Measurements from ENCODE around the gene AKAP12. TPM values are rescaled to one million over a fixed set of nuclear protein-coding genes. Genes with fewer than 3 reads are reported as not detected.

Gene AKAP12
- total and polyA plus RNA-seq, 2 donors (not counting 1 experiment from before 2014, with no cell fraction given) = 0.04 to 0.22 TPM

GRCh38 chr6:151325075-151326050 lies 85.6 kb downstream of the AKAP12 start:
- no peak for ATAC-seq (ENCODE audit: low read depth)

More at GRCh38 chr6:151325075-151326050, 85.6 kb downstream of the AKAP12 start:
- 14% methylated on average over 38 of the region's 46 CpGs for WGBS (ENCODE audit: insufficient coverage)
- Histone ChIP-seq H3K4me2 (replicated peaks; ENCODE audit: low read depth, low read length, poor library complexity, severe bottlenecking) (peak overlapping the region; percentile 85), H3K9me3 (ENCODE audit: control extremely low read depth in 1 of 3, control insufficient read depth in 2 of 3, insufficient read depth in 1 of 3, low read length in 2 of 3) (peaks cover 0 to 10% (median 0%) of the 10 kb centered on the region in 3 donors), H3K4me3 (ENCODE audit: control extremely low read depth in 1 of 5, extremely low read depth in 1 of 5, insufficient read depth in 1 of 5, low read depth in 2 of 5, low read length in 4 of 5) (peak overlapping the region; percentile 26 to 62 (median 45)), H3K36me3 (replicated peaks in 1 of 2; ENCODE audit: control extremely low read depth in 1 of 2, control insufficient read depth in 1 of 2, extremely low read depth in 1 of 2, insufficient read depth in 2 of 2, low read length in 1 of 2) (no peaks in the 10 kb centered on the region), H3K27ac (ENCODE audit: low read length in 2 of 2) (no peak overlapping the region), H4K20me1 (ENCODE audit: control insufficient read depth, insufficient read depth, low read length, poor library complexity, severe bottlenecking) (no peaks in the 10 kb centered on the region), H3K27me3 (replicated peaks in 1 of 4; ENCODE audit: control extremely low read depth in 1 of 4, control insufficient read depth in 3 of 4, insufficient read depth in 4 of 4, low read length in 3 of 4) (peaks cover 0 to 18% (median 1%) of the 10 kb centered on the region in 4 experiments), H3K9ac (ENCODE audit: low read length) (peak overlapping the region; percentile 58), H3K4me1 (ENCODE audit: control insufficient read depth in 2 of 2, insufficient read depth in 2 of 2, low read length in 2 of 2) (peaks cover 19 to 20% of the 10 kb centered on the region in 2 donors), H2AFZ (ENCODE audit: insufficient read depth, low read depth, low read length, poor library complexity, severe bottlenecking) (peak overlapping the region; percentile 76), H3K79me2 (ENCODE audit: control insufficient read depth, insufficient read depth, low read length) (no peaks in the 10 kb centered on the region)
- peak; percentile 32 for DNase-seq
- Mint-ChIP-seq H3K4me1 (peaks cover 26% of the 10 kb centered on the region), H3K4me3 (peak overlapping the region; percentile 80), H3K27ac (no peak overlapping the region), H3K9me3 (ENCODE audit: insufficient read depth) (no peaks in the 10 kb centered on the region), H3K27me3 (peaks cover 63% of the 10 kb centered on the region)
- TF ChIP-seq CTCF (IDR thresholded peaks at IDR 0.05) (no peak), EZH2 (IDR thresholded peaks at IDR 0.05; ENCODE audit: borderline replicate concordance, insufficient read depth, low read depth, low read length, poor library complexity, severe bottlenecking) (no peak)
- intact Hi-C loops (cut with micrococcal nuclease) = loop anchor here (10.0 kb wide), 1 partner anchor 1251 kb away; no protein-coding TSS in a partner anchor
- ChIA-PET CTCF (interaction anchor here (0.6 to 11.3 kb wide), 41 partner anchors 8 to 1245 kb away, joined by 3 to 297 read pairs (median 5); partner anchors contain the start of gene RMND1), POLR2A (interaction anchor here (0.6 kb wide), 1 partner anchor 17 kb away, joined by 6 read pairs; no protein-coding TSS in a partner anchor)

Data from B cell (primary cell).